K562 (cell line): Measurements from ENCODE around the gene ABCA3. TPM values are rescaled to one million over a fixed set of nuclear protein-coding genes. Genes with fewer than 3 reads are reported as not detected.

ENCODE experiments used
- CBFB ChIP-seq: sonication (generic); formaldehyde crosslinking; IDR thresholded peaks from 2 replicates; pipeline ENCODE4 v1.4.0; 2020; ENCODE audit warnings: mild to moderate bottlenecking, missing genetic modification reagents
- CCNT2 ChIP-seq: IDR thresholded peaks from 2 replicates; pipeline ENCODE4 v1.6.1; 2011; ENCODE audit warnings: borderline replicate concordance, low read depth, mild to moderate bottlenecking, moderate library complexity, mixed read lengths, low read length; ENCODE audit not compliant: insufficient read length; ENCODE audit errors: extremely low read depth
- DMBX1 ChIP-seq: fragments of 250-450 bp; sonication (Bioruptor Pico); IDR thresholded peaks from 2 replicates; pipeline ENCODE4 v1.8.0; 2022; ENCODE audit warnings: inconsistent platforms, mild to moderate bottlenecking, moderate library complexity, borderline replicate concordance
- EP400 ChIP-seq: fragments of 450-650 bp; IDR thresholded peaks from 2 replicates; pipeline ENCODE4 v1.6.1; 2017; ENCODE audit warnings: antibody characterized with exemption, mild to moderate bottlenecking, moderate library complexity
- MXI1 ChIP-seq: IDR thresholded peaks from 2 replicates; pipeline ENCODE4 v1.6.1; 2011; ENCODE audit warnings: low read depth, mild to moderate bottlenecking, improper control_type of control experiment, low read length
- NFXL1 ChIP-seq: fragments of 450-650 bp; formaldehyde crosslinking; IDR thresholded peaks from 2 replicates; pipeline ENCODE4 v1.4.0; 2021; ENCODE audit warnings: mild to moderate bottlenecking
- RBM14 ChIP-seq: fragments of 200-400 bp; formaldehyde crosslinking; IDR thresholded peaks from 2 replicates; pipeline ENCODE4 v1.6.1; 2018; ENCODE audit warnings: low read depth, mild to moderate bottlenecking, low read length, moderate library complexity, borderline replicate concordance; ENCODE audit not compliant: insufficient read depth
- SMC3 ChIP-seq: conservative IDR thresholded peaks from 2 replicates; pipeline ENCODE4 v1.6.1; 2011; ENCODE audit warnings: low read depth, low read length, improper control_type of control experiment; ENCODE audit not compliant: insufficient read depth
- ZFP30 ChIP-seq: fragments of 250-450 bp; sonication (Bioruptor Pico); IDR thresholded peaks from 2 replicates; pipeline ENCODE4 v1.8.0; 2022; ENCODE audit warnings: moderate library complexity, mild to moderate bottlenecking, inconsistent platforms, borderline replicate concordance
- ZNF133 ChIP-seq: fragments of 250-450 bp; sonication (Bioruptor Pico); IDR thresholded peaks from 2 replicates; pipeline ENCODE4 v1.4.0; 2020; ENCODE audit warnings: mild to moderate bottlenecking
- ZNF174 ChIP-seq: fragments of 250-450 bp; sonication (Bioruptor Pico); IDR thresholded peaks from 2 replicates; pipeline ENCODE4 v1.4.0; 2020; ENCODE audit warnings: mild to moderate bottlenecking
- ZNF316 ChIP-seq: fragments of 450-650 bp; IDR thresholded peaks from 2 replicates; pipeline ENCODE4 v1.6.1; 2016
- ZNF644 ChIP-seq: fragments of 200-800 bp; sonication (Bioruptor generic); IDR thresholded peaks from 2 replicates; pipeline ENCODE4 v1.6.1; 2016; ENCODE audit warnings: low read depth, missing genetic modification characterization, missing compliant biosample characterization
- ZNF696 ChIP-seq: fragments of 250-450 bp; sonication (Bioruptor Pico); conservative IDR thresholded peaks from 2 replicates; pipeline ENCODE4 v1.4.0; 2020; ENCODE audit warnings: mild to moderate bottlenecking, moderate library complexity
- polyA plus RNA-seq, 8 experiments: library from polyadenylated mRNA; depleted of rRNA in 4 of 8; stranded (reverse) in 5 of 8; unstranded in 3 of 8; fragments of >200 nt; fragmentation: Nextera tagmentation in 2 of 8; fragmentation: Illumina TruSeq in 1 of 8; extraction: Ambion mirVana in 2 of 8; extraction: Trizol in 1 of 8; gene quantifications; 2 replicates each; pipeline versions ENCODE4 v1.2.1 to v1.2.3, GENCODE V29; 2011 to 2014; ENCODE audit warnings: inconsistent platforms in 1 of 8, missing spikeins in 1 of 8
- total RNA-seq, 7 experiments: library from RNA; depleted of rRNA in 6 of 7; stranded (reverse); fragments of >200 nt in 6 of 7; fragmentation: Illumina TruSeq in 2 of 7; extraction: Trizol in 2 of 7; gene quantifications; 2 replicates each; pipeline versions ENCODE4 v1.2.1 to v1.2.3, GENCODE V29; 2011 to 2021; ENCODE audit warnings: low replicate concordance in 1 of 7
- TF ChIP-seq, protein P1 (sequence below): fragments of 450-650 bp; formaldehyde crosslinking; IDR thresholded peaks from 2 replicates; pipeline ENCODE4 v1.4.0; 2020; ENCODE audit warnings: mild to moderate bottlenecking, mixed read lengths
- TF ChIP-seq, protein P2 (sequence below): fragments of 450-650 bp; formaldehyde crosslinking; conservative IDR thresholded peaks from 2 replicates; pipeline ENCODE4 v1.4.0; 2022; ENCODE audit warnings: mild to moderate bottlenecking, missing genetic modification characterization
- TF ChIP-seq, protein P3 (sequence below): sonication (generic); formaldehyde crosslinking; IDR thresholded peaks from 2 replicates; pipeline ENCODE4 v1.5.0; 2020; ENCODE audit warnings: missing genetic modification reagents
- TF ChIP-seq, protein P4 (sequence below): fragments of 250-450 bp; sonication (Bioruptor Pico); IDR thresholded peaks from 2 replicates; pipeline ENCODE4 v1.5.1; 2021; ENCODE audit warnings: mild to moderate bottlenecking
- TF ChIP-seq, protein P5 (sequence below): fragments of 450-650 bp; IDR thresholded peaks from 2 replicates; pipeline ENCODE4 v1.6.1; 2016; ENCODE audit warnings: borderline replicate concordance

Gene ABCA3
- total and polyA plus RNA-seq, 9 of the 15 experiments (the other 6 are each of a cell fraction or from before 2014, with no cell fraction given) = 0.66 to 23.7 (median 6.9) TPM

DNA sequence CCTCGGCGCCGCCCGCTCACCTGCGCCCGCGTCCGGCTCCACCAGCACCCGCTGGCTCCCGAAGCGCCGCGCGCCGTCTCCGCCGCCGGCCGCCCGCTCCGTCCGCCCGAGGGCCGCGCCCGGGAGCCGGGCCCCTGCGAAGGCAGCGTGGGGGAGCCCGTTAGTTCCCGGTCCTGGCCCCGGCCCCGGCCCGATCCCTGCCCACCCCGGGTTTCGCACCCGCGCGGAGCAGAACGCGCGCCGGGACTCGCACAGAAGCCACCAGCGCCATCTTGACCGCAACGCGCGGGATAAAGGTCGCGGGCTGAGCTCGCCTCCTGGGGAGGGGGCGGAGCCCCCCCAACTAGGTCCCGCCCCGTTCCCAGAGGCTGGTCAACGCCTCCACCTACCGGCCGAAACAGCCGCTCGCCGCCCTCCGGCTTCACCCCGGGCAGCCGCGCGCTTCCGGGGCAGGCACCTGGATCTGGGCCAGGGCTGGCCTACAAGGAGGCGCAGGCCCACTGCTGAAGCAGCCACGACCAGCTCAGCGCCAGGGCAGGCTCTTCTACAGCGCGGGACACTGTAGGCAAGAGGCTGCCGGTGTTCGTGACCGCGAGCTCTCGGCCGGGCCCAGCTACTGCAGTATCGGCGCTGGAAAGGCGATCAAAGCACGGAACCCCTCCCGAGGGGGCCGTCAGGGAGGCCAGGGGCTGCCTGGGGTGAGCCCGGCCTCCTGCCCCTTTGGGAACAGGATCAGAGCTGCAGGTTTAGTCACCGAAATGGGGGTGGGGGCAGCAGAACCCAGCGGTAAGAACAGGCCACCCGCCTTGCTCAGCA lies 89.0 kb downstream of the ABCA3 start, which contains the start of gene ECI1 (continued):
- TF ChIP-seq DMBX1 (CRISPR knock-in tag) (no peak; the same call in 1 of the 2 replicates), ZNF644 (no peak), ZNF133 (CRISPR knock-in tag) (no peak), NFXL1 (CRISPR knock-in tag) (no peak), ZNF696 (CRISPR knock-in tag) (no peak), ZNF174 (CRISPR knock-in tag) (no peak), SMC3 (peak; percentile 70), EP400 (peak; percentile 89), ZNF316 (no peak), CBFB (peak; percentile 95), RBM14 (no peak), MXI1 (no peak), ZFP30 (CRISPR knock-in tag) (no peak), CCNT2 (peak; percentile 91)
- TF ChIP-seq, protein P1, sequence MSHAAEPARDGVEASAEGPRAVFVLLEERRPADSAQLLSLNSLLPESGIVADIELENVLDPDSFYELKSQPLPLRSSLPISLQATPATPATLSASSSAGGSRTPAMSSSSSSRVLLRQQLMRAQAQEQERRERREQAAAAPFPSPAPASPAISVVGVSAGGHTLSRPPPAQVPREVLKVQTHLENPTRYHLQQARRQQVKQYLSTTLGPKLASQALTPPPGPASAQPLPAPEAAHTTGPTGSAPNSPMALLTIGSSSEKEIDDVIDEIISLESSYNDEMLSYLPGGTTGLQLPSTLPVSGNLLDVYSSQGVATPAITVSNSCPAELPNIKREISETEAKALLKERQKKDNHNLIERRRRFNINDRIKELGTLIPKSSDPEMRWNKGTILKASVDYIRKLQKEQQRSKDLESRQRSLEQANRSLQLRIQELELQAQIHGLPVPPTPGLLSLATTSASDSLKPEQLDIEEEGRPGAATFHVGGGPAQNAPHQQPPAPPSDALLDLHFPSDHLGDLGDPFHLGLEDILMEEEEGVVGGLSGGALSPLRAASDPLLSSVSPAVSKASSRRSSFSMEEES (CRISPR knock-in tag) = no peak
- TF ChIP-seq, protein P2, sequence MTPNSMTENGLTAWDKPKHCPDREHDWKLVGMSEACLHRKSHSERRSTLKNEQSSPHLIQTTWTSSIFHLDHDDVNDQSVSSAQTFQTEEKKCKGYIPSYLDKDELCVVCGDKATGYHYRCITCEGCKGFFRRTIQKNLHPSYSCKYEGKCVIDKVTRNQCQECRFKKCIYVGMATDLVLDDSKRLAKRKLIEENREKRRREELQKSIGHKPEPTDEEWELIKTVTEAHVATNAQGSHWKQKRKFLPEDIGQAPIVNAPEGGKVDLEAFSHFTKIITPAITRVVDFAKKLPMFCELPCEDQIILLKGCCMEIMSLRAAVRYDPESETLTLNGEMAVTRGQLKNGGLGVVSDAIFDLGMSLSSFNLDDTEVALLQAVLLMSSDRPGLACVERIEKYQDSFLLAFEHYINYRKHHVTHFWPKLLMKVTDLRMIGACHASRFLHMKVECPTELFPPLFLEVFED (CRISPR knock-in tag) = no peak
- TF ChIP-seq, protein P3, sequence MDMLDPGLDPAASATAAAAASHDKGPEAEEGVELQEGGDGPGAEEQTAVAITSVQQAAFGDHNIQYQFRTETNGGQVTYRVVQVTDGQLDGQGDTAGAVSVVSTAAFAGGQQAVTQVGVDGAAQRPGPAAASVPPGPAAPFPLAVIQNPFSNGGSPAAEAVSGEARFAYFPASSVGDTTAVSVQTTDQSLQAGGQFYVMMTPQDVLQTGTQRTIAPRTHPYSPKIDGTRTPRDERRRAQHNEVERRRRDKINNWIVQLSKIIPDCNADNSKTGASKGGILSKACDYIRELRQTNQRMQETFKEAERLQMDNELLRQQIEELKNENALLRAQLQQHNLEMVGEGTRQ (CRISPR knock-in tag) = no peak
- TF ChIP-seq, protein P4, sequence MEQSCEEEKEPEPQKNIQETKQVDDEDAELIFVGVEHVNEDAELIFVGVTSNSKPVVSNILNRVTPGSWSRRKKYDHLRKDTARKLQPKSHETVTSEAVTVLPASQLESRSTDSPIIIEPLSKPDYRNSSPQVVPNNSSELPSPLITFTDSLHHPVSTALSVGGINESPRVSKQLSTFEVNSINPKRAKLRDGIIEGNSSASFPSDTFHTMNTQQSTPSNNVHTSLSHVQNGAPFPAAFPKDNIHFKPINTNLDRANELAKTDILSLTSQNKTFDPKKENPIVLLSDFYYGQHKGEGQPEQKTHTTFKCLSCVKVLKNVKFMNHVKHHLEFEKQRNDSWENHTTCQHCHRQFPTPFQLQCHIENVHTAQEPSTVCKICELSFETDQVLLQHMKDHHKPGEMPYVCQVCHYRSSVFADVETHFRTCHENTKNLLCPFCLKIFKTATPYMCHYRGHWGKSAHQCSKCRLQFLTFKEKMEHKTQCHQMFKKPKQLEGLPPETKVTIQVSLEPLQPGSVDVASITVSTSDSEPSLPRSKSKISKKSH (CRISPR knock-in tag) = no peak
- TF ChIP-seq, protein P5, sequence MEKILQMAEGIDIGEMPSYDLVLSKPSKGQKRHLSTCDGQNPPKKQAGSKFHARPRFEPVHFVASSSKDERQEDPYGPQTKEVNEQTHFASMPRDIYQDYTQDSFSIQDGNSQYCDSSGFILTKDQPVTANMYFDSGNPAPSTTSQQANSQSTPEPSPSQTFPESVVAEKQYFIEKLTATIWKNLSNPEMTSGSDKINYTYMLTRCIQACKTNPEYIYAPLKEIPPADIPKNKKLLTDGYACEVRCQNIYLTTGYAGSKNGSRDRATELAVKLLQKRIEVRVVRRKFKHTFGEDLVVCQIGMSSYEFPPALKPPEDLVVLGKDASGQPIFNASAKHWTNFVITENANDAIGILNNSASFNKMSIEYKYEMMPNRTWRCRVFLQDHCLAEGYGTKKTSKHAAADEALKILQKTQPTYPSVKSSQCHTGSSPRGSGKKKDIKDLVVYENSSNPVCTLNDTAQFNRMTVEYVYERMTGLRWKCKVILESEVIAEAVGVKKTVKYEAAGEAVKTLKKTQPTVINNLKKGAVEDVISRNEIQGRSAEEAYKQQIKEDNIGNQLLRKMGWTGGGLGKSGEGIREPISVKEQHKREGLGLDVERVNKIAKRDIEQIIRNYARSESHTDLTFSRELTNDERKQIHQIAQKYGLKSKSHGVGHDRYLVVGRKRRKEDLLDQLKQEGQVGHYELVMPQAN = no peak
